ENCODE data around the gene FGFR4.
A peak's percentile ranks its signal among the peaks of the same experiment; 100 is the strongest.

Gene FGFR4

GRCh38 chr5:177103523-177104253, 17.0 kb downstream of the FGFR4 start:
- TF ChIP-seq POLR2A (IDR thresholded peaks at IDR 0.05; ENCODE audit: low read depth, low read length) = no peak
- DNase-seq (ENCODE audit: insufficient read length, low spot score) (no peak), FAIRE-seq (no peak)

GRCh38 chr5:177105691-177106476, 19.2 kb downstream of the FGFR4 start:
- DNase-seq (ENCODE audit: insufficient read length, low spot score) (no peak), FAIRE-seq (no peak)
- TF ChIP-seq POLR2A (IDR thresholded peaks at IDR 0.05; ENCODE audit: low read depth, low read length) = no peak

GRCh38 chr5:177107159-177107558, 20.4 kb downstream of the FGFR4 start:
- DNase-seq (ENCODE audit: insufficient read length, low spot score) (no peak), FAIRE-seq (no peak)
- TF ChIP-seq POLR2A (IDR thresholded peaks at IDR 0.05; ENCODE audit: low read depth, low read length) = no peak

- TF ChIP-seq POLR2A (IDR thresholded peaks at IDR 0.05; ENCODE audit: low read depth, low read length) = no peak
- DNase-seq (ENCODE audit: insufficient read length, low spot score) (no peak), FAIRE-seq (no peak)
Measured at GRCh38 chr5:177109810-177110209, 23.1 kb downstream of the FGFR4 start.

GRCh38 chr5:177111720-177112394, 25.1 kb downstream of the FGFR4 start:
- FAIRE-seq (no peak), DNase-seq (ENCODE audit: insufficient read length, low spot score) (peak; percentile 64)
- no peak for TF ChIP-seq POLR2A (IDR thresholded peaks at IDR 0.05; ENCODE audit: low read depth, low read length)

GRCh38 chr5:177112589-177113220, 26.0 kb downstream of the FGFR4 start:
- FAIRE-seq (no peak), DNase-seq (ENCODE audit: insufficient read length, low spot score) (no peak)
- no peak for TF ChIP-seq POLR2A (IDR thresholded peaks at IDR 0.05; ENCODE audit: low read depth, low read length)

GRCh38 chr5:177113566-177114424, 27.1 kb downstream of the FGFR4 start:
- no peak for FAIRE-seq

GRCh38 chr5:177116631-177117373, 30.1 kb downstream of the FGFR4 start:
- no peak for TF ChIP-seq POLR2A (IDR thresholded peaks at IDR 0.05; ENCODE audit: low read depth, low read length)
- DNase-seq (ENCODE audit: insufficient read length, low spot score) (no peak), FAIRE-seq (no peak)

More at GRCh38 chr5:177113566-177114424, 27.1 kb downstream of the FGFR4 start:
- no peak for TF ChIP-seq POLR2A (IDR thresholded peaks at IDR 0.05; ENCODE audit: low read depth, low read length)
- peak; percentile 90 for DNase-seq (ENCODE audit: insufficient read length, low spot score)

- FAIRE-seq (no peak), DNase-seq (ENCODE audit: insufficient read length, low spot score) (no peak)
- TF ChIP-seq POLR2A (IDR thresholded peaks at IDR 0.05; ENCODE audit: low read depth, low read length) = no peak
Measured at GRCh38 chr5:177117441-177118045, 30.8 kb downstream of the FGFR4 start.

- FAIRE-seq (no peak), DNase-seq (ENCODE audit: insufficient read length, low spot score) (no peak)
- no peak for TF ChIP-seq POLR2A (IDR thresholded peaks at IDR 0.05; ENCODE audit: low read depth, low read length)
Measured at GRCh38 chr5:177122566-177122965, 35.9 kb downstream of the FGFR4 start.

GRCh38 chr5:177123789-177124485, 37.2 kb downstream of the FGFR4 start:
- FAIRE-seq (no peak), DNase-seq (ENCODE audit: insufficient read length, low spot score) (no peak)
- no peak for TF ChIP-seq POLR2A (IDR thresholded peaks at IDR 0.05; ENCODE audit: low read depth, low read length)
